Measurements from ENCODE around the gene CCDC159. TPM values are rescaled to one million over a fixed set of nuclear protein-coding genes. Genes with fewer than 3 reads are reported as not detected.

The CCDC159 gene
- total RNA-seq, 1 experiment from 2014 or later = 9.4 TPM

DNA sequence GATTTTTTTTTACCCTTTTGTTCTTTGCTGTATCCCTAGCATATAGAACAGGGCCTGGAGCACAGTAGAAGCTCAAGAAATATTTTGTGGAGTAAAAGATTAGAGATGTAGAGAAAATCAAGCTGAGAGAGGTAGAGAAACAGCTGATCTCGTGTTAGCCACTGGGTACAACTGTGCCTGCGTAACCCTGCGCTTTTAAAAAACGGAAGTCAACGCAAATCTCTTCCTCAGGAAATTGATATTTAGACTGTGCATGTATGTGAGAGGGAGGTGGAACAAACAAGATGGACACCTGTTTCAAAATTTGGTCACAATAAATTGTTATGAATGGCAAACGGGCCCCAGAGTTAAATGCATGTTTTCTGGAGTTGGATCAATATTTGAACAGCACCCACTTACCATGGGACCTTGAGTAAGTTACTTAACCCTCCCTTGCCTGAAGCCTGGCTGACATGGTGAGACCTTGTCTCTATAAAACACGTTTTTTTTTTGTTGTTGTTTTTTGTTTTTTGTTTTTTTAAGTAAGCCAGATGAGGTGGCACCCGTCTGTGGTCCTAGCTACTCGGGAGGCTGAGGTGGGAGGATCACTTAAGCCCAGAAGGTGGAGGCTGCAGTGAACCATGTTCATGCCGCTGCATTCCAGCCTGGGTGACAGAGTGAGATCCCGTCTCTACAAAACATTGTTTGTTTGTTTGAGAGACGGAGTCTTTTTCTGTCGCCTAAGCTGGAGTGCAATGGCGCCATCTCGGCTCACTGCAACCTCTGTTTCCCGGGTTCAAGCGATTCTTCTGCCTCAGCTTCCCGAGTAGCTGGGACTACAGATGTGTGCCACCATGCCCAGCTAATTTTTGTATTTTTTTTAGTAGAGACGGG lies 41.1 kb downstream of the CCDC159 start:
- H3K27me3 ChIP-seq (ENCODE audit: insufficient read depth, low read depth) = no peaks in the 10 kb centered on the region
- intact Hi-C loops (cut with micrococcal nuclease; ENCODE audit: unreplicated experiment) = no loop called here
- ChIA-PET POLR2A (ENCODE audit: unreplicated experiment) (no interaction called here), CTCF (interaction anchor here (0.6 kb wide), 2 partner anchors 34 to 202 kb away, joined by 5 to 15 read pairs; no protein-coding TSS in a partner anchor)
- TF ChIP-seq, protein P1, sequence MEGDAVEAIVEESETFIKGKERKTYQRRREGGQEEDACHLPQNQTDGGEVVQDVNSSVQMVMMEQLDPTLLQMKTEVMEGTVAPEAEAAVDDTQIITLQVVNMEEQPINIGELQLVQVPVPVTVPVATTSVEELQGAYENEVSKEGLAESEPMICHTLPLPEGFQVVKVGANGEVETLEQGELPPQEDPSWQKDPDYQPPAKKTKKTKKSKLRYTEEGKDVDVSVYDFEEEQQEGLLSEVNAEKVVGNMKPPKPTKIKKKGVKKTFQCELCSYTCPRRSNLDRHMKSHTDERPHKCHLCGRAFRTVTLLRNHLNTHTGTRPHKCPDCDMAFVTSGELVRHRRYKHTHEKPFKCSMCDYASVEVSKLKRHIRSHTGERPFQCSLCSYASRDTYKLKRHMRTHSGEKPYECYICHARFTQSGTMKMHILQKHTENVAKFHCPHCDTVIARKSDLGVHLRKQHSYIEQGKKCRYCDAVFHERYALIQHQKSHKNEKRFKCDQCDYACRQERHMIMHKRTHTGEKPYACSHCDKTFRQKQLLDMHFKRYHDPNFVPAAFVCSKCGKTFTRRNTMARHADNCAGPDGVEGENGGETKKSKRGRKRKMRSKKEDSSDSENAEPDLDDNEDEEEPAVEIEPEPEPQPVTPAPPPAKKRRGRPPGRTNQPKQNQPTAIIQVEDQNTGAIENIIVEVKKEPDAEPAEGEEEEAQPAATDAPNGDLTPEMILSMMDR (conservative IDR thresholded peaks at IDR 0.05) = no peak
- no peak for TF ChIP-seq EZH2 (IDR thresholded peaks at IDR 0.05; ENCODE audit: low read depth)
- no peak overlapping the region for H2AFZ ChIP-seq
- no peaks in the 10 kb centered on the region for H3K9me3 ChIP-seq (ENCODE audit: insufficient read depth, low read depth)
- H3K4me3 ChIP-seq = no peak overlapping the region
- no peaks in the 10 kb centered on the region for H3K79me2 ChIP-seq (ENCODE audit: low read depth)
- no peaks in the 10 kb centered on the region for H3K9me2 ChIP-seq (ENCODE audit: insufficient read depth)
- no peak overlapping the region for H3K27ac ChIP-seq
- peaks cover 16% of the 10 kb centered on the region; the same call in 1 of the 2 replicates for H3F3A ChIP-seq (ENCODE audit: insufficient read depth, low read depth)
- H4K20me1 ChIP-seq (ENCODE audit: insufficient read depth) = no peaks in the 10 kb centered on the region
- H3K4me1 ChIP-seq (replicated peaks; ENCODE audit: insufficient read depth) = peaks cover 18% of the 10 kb centered on the region
- no peak overlapping the region for H3K4me2 ChIP-seq
- H3K36me3 ChIP-seq (ENCODE audit: low read depth) = no peaks in the 10 kb centered on the region
- no TSS peak for BruUV-seq (replicated peaks)
- no peak for DNase-seq

DNA sequence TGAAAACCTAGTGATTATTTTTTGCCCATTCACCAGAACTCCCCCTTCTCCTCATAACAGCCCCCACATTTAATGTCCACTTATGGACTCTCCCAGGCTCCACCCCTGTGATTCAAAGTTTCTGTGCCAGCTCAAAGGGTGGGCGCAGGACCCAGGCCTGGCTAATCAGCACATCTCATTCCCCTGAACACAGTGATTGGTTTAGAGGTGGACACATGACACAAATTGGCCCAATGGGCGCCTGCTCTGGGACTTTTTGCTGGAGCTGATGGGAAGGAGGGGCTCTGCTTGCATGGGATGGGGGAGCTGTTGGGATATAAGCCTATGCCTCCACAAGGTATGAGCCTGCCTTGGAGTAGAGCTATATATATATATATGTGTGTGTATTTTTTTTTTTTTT lies 44.0 kb downstream of the CCDC159 start:
- H3K36me3 ChIP-seq (ENCODE audit: low read depth) = no peaks in the 10 kb centered on the region
- no peaks in the 10 kb centered on the region for H3K9me3 ChIP-seq (ENCODE audit: insufficient read depth, low read depth)
- H3K27me3 ChIP-seq (ENCODE audit: insufficient read depth, low read depth) = no peaks in the 10 kb centered on the region
- intact Hi-C loops (cut with micrococcal nuclease; ENCODE audit: unreplicated experiment) = no loop called here
- peaks cover 22% of the 10 kb centered on the region; the same call in 1 of the 2 replicates for H3F3A ChIP-seq (ENCODE audit: insufficient read depth, low read depth)
- H3K4me3 ChIP-seq = no peak overlapping the region
- H4K20me1 ChIP-seq (ENCODE audit: insufficient read depth) = peaks cover 4% of the 10 kb centered on the region; the same call in 1 of the 2 replicates
- no peak overlapping the region for H3K4me2 ChIP-seq
- no peak overlapping the region for H3K27ac ChIP-seq
- POLR2A ChIA-PET (ENCODE audit: unreplicated experiment) = no interaction called here
- TF ChIP-seq EZH2 (IDR thresholded peaks at IDR 0.05; ENCODE audit: low read depth) = no peak
- TF ChIP-seq, protein P1 (conservative IDR thresholded peaks at IDR 0.05) = no peak
- no peak overlapping the region for H2AFZ ChIP-seq
- no peaks in the 10 kb centered on the region for H3K9me2 ChIP-seq (ENCODE audit: insufficient read depth)
- H3K79me2 ChIP-seq (ENCODE audit: low read depth) = no peaks in the 10 kb centered on the region
- no peak for DNase-seq
- BruUV-seq (replicated peaks) = no TSS peak
- CTCF ChIA-PET = interaction anchor here (0.7 kb wide), 2 partner anchors 9 to 186 kb away, joined by 3 to 15 read pairs; no protein-coding TSS in a partner anchor
- H3K4me1 ChIP-seq (replicated peaks; ENCODE audit: insufficient read depth) = no peaks in the 10 kb centered on the region

DNA sequence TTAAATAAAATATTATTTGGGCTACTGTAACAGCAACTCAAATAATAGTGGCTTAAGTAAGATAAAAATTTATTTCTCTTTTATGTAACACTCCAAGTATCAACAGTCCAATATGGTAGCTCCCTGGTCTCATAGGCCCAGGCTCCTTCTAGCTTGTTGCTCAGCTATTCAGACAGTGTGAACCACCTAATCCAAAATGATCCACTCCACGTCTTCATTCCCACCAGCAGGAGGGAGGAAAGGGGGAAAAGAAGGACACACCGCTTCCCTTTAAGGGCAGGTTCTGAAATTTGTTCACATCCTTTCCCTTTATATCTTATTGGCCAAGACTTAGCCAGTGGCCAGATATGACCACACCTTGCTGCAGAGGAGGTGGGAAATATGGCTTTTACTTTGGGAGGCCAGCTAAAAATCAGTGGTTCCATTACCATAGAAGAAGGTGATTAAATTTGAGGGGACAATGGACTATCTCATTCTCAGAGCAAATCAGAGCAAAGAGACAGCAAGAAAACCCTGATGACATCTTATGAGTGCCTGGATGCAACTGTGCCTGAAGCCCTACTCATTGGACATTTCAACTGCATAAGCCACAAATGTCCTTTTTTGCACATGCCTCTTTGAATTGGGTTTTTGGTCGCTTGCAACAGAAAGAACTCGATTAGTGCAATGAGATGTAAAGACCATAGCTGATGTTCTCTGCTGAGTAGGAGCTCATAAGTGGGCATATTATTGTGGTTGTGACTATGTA lies 44.8 kb downstream of the CCDC159 start:
- no peak overlapping the region for H3K4me2 ChIP-seq
- no peaks in the 10 kb centered on the region for H3K36me3 ChIP-seq (ENCODE audit: low read depth)
- H3K27me3 ChIP-seq (ENCODE audit: insufficient read depth, low read depth) = no peaks in the 10 kb centered on the region
- no peaks in the 10 kb centered on the region for H3K4me1 ChIP-seq (replicated peaks; ENCODE audit: insufficient read depth)
- H3K79me2 ChIP-seq (ENCODE audit: low read depth) = no peaks in the 10 kb centered on the region
- no peak for DNase-seq
- TF ChIP-seq EZH2 (IDR thresholded peaks at IDR 0.05; ENCODE audit: low read depth) = no peak
- TF ChIP-seq, protein P1 (conservative IDR thresholded peaks at IDR 0.05) = no peak
- H3K9me3 ChIP-seq (ENCODE audit: insufficient read depth, low read depth) = no peaks in the 10 kb centered on the region
- peaks cover 22% of the 10 kb centered on the region; the same call in 1 of the 2 replicates for H3F3A ChIP-seq (ENCODE audit: insufficient read depth, low read depth)
- ChIA-PET CTCF (interaction anchor here (0.7 kb wide), 1 partner anchor 187 kb away, joined by 15 read pairs; no protein-coding TSS in a partner anchor), POLR2A (ENCODE audit: unreplicated experiment) (interaction anchor here (0.6 kb wide), 3 partner anchors 16 to 156 kb away, joined by 3 to 5 read pairs (median 4); no protein-coding TSS in a partner anchor)
- H3K27ac ChIP-seq = no peak overlapping the region
- no peak overlapping the region for H3K4me3 ChIP-seq
- intact Hi-C loops (cut with micrococcal nuclease; ENCODE audit: unreplicated experiment) = no loop called here
- TSS peak; percentile 11 for BruUV-seq (replicated peaks)
- H2AFZ ChIP-seq = no peak overlapping the region
- H3K9me2 ChIP-seq (ENCODE audit: insufficient read depth) = no peaks in the 10 kb centered on the region
- H4K20me1 ChIP-seq (ENCODE audit: insufficient read depth) = peaks cover 4% of the 10 kb centered on the region; the same call in 1 of the 2 replicates
